Uterus (tissue), 2 donors: Measurements from ENCODE around the gene SYT13.

Experiments
- CTCF ChIP-seq, 4 experiments: fragments of 200-600 bp in 2 of 4; fragments of 450-650 bp in 2 of 4; sonication (generic) in 2 of 4; IDR thresholded peaks; one replicate each; pipeline ENCODE4 v1.5.1; 2016 to 2019; ENCODE audit warnings: antibody characterized with exemption in 4 of 4, mild to moderate bottlenecking in 2 of 4, moderate library complexity in 1 of 4
- POLR2A ChIP-seq, 2 donors: fragments of 450-650 bp; IDR thresholded peaks; one replicate each; pipeline ENCODE4 v1.6.1; 2016; ENCODE audit warnings: antibody characterized with exemption in 2 of 2, mild to moderate bottlenecking in 1 of 2, moderate library complexity in 1 of 2

GRCh38 chr11:45285250-45285828 lies 802 bp downstream of the SYT13 start:
- no peak for TF ChIP-seq CTCF (IDR thresholded peaks at IDR 0.05)
- no peak for TF ChIP-seq POLR2A (IDR thresholded peaks at IDR 0.05)
